ENCODE measurements around the gene SPATA19.
"Not testable (repeated sequence)": the region's sequence is repeated elsewhere in the genome, so short reads cannot be mapped to it uniquely, and the experiment has no call there.

The SPATA19 gene

DNA sequence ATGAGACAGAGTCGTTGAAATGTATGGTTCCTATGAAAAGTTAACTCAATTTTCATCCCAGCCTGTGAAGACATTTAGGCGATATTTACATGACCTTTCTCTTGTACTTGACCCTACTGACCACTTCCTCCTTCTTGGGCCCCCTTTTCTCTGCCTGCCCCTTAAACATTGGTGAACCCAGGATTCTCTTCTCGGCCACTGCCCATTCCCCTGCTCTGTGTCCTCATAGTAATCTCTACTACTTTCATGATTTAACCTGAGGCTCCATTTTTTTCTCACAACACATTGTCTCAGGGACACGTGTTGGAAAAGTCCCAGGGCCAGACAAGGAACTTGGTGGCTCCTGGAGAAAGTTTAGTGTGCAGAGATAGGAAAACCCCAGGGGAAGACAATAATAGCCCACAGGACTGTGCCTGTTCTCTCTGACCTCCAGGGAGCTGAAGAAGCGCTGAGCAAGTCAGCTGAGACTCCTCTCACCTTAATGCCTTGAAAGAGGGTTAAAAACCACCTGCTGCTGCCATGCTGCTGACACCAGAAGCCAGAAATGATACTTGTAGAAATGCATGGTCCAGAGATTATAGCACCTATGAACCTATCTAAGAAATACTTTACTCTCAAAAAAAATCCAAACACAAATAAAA, 42.5 kb upstream of the SPATA19 start:
- no peak overlapping the region for H3K4me3 ChIP-seq (ENCODE audit: low read depth, low read length)
- TF ChIP-seq, protein P1, sequence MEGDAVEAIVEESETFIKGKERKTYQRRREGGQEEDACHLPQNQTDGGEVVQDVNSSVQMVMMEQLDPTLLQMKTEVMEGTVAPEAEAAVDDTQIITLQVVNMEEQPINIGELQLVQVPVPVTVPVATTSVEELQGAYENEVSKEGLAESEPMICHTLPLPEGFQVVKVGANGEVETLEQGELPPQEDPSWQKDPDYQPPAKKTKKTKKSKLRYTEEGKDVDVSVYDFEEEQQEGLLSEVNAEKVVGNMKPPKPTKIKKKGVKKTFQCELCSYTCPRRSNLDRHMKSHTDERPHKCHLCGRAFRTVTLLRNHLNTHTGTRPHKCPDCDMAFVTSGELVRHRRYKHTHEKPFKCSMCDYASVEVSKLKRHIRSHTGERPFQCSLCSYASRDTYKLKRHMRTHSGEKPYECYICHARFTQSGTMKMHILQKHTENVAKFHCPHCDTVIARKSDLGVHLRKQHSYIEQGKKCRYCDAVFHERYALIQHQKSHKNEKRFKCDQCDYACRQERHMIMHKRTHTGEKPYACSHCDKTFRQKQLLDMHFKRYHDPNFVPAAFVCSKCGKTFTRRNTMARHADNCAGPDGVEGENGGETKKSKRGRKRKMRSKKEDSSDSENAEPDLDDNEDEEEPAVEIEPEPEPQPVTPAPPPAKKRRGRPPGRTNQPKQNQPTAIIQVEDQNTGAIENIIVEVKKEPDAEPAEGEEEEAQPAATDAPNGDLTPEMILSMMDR (IDR thresholded peaks at IDR 0.05; ENCODE audit: low read depth, low read length), result no peak

DNA sequence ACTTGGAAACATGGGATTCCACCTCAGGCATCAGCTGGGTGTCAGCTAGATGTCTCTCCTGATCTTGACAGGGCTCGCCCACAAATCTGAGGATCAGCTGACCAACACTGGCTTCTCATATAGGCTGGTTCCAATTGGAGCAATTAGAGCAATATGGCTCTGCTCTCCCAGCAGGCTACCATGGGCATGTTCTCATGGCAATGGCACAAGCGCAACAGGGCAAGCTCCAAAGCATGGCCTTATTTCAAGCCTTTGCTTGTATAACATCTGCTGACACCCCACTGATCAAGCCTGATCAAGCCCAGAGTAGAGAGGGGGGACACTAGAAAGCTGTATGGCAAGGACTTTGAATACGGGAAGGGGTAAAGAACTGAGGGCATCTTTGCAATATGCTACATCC, 40.7 kb upstream of the SPATA19 start:
- H3K4me3 ChIP-seq (ENCODE audit: low read depth, low read length), result no peak overlapping the region
- TF ChIP-seq, protein P1 (IDR thresholded peaks at IDR 0.05; ENCODE audit: low read depth, low read length), result no peak

DNA sequence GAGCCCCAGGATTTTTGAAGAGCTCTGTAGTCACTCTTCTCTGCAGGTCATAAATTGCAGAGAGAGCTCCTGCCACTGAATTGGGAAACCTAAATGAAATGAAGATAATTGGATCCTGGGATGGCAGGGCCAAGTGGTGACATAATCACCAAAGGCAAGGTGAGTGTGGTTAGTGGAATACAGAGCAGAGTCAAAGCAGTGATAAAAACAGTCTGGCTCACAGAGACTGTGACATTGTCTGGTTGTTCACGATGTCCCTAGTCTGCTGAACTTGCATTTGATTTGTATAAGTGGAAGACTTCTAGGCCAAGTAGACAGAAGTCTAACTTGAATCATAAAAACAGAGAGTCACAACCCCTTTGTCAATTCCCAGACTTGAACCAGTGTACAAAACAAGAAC, 26.8 kb upstream of the SPATA19 start:
- no peak overlapping the region for H3K4me3 ChIP-seq (ENCODE audit: low read depth, low read length)
- TF ChIP-seq, protein P1 (IDR thresholded peaks at IDR 0.05; ENCODE audit: low read depth, low read length), result no peak

DNA sequence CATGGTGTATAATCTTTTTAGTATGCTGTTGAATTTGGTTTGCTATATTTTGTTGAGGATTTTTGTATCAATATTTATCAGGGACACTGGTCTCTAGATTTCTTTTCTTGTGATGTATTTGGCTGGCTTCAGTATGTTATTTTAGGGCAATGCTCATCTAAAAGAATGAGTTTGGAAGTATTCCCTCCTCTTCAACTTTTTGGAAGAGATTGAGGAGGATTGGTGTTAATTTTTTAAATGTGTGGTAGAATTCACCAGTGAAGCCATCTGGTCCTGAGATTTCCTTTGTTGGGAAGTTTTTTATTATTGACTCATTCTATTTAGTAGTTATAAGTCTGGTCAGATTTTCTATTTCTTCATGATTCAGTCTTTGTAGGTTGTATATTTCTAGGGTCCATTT, 22.1 kb upstream of the SPATA19 start:
- TF ChIP-seq, protein P1 (IDR thresholded peaks at IDR 0.05; ENCODE audit: low read depth, low read length), result no peak

DNA sequence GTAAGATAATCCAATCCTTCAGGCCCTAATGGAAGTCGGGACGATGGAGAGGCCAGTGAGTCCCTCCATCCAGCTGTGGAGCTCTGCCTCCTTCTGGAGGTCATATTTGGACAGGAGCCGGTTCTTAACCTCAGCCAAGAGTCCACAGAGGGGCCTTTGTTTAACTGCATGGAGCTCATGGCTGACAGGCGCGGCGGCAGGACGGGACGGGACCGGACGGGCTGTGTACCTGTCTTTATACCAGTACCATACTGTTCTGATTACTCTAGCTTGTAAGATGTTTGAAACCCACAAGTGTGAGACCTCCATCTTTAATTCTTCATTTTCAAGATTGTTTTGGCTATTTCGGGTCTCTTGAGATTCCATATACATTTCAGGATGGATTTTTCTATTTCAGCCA, 20.2 kb upstream of the SPATA19 start:
- no peak overlapping the region for H3K4me3 ChIP-seq (ENCODE audit: low read depth, low read length)
- TF ChIP-seq, protein P1 (IDR thresholded peaks at IDR 0.05; ENCODE audit: low read depth, low read length), result no peak

More for the DNA sequence above, 22.1 kb upstream of the SPATA19 start:
- H3K4me3 ChIP-seq (ENCODE audit: low read depth, low read length), result no peak overlapping the region

DNA sequence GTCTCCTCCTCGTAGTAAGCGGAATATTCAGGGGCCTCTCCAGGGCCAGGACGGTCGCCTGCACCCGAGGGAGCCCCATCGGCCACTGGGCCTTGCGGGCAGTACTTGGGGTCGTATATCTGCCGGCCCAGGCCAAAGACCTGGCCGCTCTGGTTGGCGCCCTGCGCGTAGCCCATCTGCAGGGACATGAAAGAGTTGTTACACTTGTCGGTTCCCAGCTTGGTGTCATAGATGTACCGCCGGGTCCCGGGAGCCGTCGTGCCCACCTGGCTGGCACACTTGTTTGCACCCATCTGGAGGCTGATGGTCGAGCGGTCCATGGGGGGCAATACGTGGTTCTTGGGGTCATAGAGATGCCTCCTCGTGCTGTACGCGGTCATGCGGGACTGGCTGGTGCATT, 19.4 kb upstream of the SPATA19 start:
- TF ChIP-seq, protein P1 (IDR thresholded peaks at IDR 0.05; ENCODE audit: low read depth, low read length), result no peak
- no peak overlapping the region for H3K4me3 ChIP-seq (ENCODE audit: low read depth, low read length)

- TF ChIP-seq, protein P1 (IDR thresholded peaks at IDR 0.05; ENCODE audit: low read depth, low read length), result no peak
- no peak overlapping the region for H3K4me3 ChIP-seq (ENCODE audit: low read depth, low read length)
These were observed 14.8 kb upstream of the SPATA19 start for GRCh38 chr11:133860151-133860550.

DNA sequence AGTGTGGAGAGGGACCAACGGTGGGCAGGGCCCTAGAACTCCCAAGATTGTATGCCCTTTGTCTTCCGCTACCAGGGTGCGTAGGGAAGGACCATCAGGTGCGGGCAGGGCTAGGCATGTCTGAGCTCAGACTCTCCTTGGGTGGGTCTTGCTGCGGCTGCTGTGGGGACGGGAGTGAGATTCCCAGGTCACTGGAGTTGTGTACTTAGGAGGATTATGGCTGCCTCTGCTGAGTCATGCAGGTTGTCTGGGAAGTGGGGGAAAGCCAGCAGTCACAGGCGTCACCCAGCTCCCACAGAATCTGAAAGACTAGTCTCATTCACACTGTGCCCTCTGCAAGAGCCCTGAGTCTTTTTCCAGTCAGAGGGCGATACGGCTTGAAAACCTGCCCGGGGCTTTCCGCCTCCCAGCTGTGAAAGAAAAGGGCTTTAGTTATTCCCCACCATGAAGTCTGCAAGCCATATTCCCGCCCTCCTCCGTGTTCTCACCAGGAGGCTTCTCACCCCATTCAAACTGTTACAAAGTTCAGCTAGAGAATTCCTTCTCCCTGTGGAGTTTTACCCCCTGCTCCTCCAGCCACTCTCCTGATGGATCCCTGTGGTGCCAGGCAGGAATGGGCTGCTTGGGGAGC, 9.1 kb upstream of the SPATA19 start:
- not testable (repeated sequence) for H3K4me3 ChIP-seq (ENCODE audit: low read depth, low read length)

Measured in WI38 (cell line).